ENCODE results near the gene ADAM15. TPM values are rescaled to one million over a fixed set of nuclear protein-coding genes. Genes with fewer than 3 reads are reported as not detected.

ADAM15 gene
- total and polyA plus RNA-seq, 2 of the 8 experiments (the other 6 are each of a cell fraction or from before 2014, with no cell fraction given), result 32.9 to 37.6 TPM

DNA sequence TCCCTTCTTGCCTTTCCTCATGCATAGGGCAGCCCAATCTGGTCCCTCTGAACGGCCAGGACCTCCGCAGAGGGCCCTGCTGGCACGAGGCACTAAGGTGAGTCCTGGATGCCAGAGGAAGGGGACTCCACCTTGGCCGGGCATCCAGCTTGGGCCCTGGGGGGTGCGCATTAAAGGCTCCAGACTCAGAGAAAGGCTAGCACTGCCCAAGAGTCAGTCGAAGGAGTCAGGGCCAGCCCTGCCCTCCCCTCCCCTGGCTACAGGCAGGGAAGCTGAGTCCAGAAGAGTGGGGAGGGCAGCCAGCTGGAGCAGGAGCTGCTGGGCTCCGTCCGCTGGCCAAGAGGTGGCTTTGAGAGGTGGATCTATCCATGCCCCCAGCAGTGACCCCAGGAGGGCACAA is 9.6 kb downstream of the ADAM15 start:
- H3K27me3 ChIP-seq (replicated peaks in 1 of 4; ENCODE audit: control insufficient read depth in 3 of 4, extremely low read depth in 1 of 4, insufficient read depth in 3 of 4, low read length in 3 of 4), result peaks cover 0 to 4% (median 1%) of the 10 kb centered on the region in 4 experiments; a peak in 2 of 7 replicates
- H2BK12ac ChIP-seq (ENCODE audit: low read depth, low read length), result no peak overlapping the region
- FAIRE-seq (no peak), DNase-seq (ENCODE audit: low read depth in 1 of 2, low spot score in 2 of 2) (no peak)
- 0 out of 2 replicates have a peak overlapping the region, but pooled peaks have one; percentile 28 for H2BK5ac ChIP-seq (ENCODE audit: low read depth, low read length)
- H3K23ac ChIP-seq (ENCODE audit: insufficient read length), result no peak overlapping the region
- H2BK20ac ChIP-seq (ENCODE audit: low read length), result no peak overlapping the region
- H3K4me1 ChIP-seq (replicated peaks in 1 of 4; ENCODE audit: control insufficient read depth in 3 of 4, insufficient read depth in 4 of 4, low read length in 3 of 4), result peaks cover 0 to 17% (median 6%) of the 10 kb centered on the region in 4 experiments; a peak in 5 of 7 replicates
- no peak overlapping the region for H3K18ac ChIP-seq (ENCODE audit: extremely low read depth, low read length)
- peaks cover 0 to 7% of the 10 kb centered on the region in 2 experiments for H4K20me1 ChIP-seq (replicated peaks in 1 of 2; ENCODE audit: control insufficient read depth in 1 of 2, insufficient read depth in 2 of 2, low read length in 2 of 2)
- H3K9me3 ChIP-seq (ENCODE audit: insufficient read depth in 2 of 2, low read depth in 1 of 2, low read length in 1 of 2), result no peaks in the 10 kb centered on the region
- H4K8ac ChIP-seq (ENCODE audit: extremely low read depth, insufficient read depth, low read length), result no peak overlapping the region
- no peak overlapping the region for H2BK120ac ChIP-seq (replicated peaks; ENCODE audit: low read depth, low read length)
- no peak overlapping the region for H3K27ac ChIP-seq (ENCODE audit: low read depth, low read length)
- 88% methylated on average over 8 of the region's 8 CpGs; no CpG with 5 or more reads in 1 of the 2 experiments for WGBS, 2 experiments (ENCODE audit: extremely low coverage in 1 of 2, insufficient coverage in 1 of 2, insufficient read length in 1 of 2, insufficient replicate concordance in 2 of 2, low coverage in 1 of 2, low lambda C conversion rate in 2 of 2, missing lambda C conversion rate in 1 of 2)
- H3K79me1 ChIP-seq (ENCODE audit: low read depth, low read length), result no peaks in the 10 kb centered on the region
- TF ChIP-seq ZNF274 (IDR thresholded peaks at IDR 0.05; ENCODE audit: borderline replicate concordance, extremely low read depth, low read length) (no peak), CBX8 (IDR thresholded peaks at IDR 0.05; ENCODE audit: borderline replicate concordance, low read depth, low read length) (no peak), EGR1 (IDR thresholded peaks at IDR 0.05; ENCODE audit: borderline replicate concordance, low read depth, low read length) (no peak)
- TF ChIP-seq, protein P1, sequence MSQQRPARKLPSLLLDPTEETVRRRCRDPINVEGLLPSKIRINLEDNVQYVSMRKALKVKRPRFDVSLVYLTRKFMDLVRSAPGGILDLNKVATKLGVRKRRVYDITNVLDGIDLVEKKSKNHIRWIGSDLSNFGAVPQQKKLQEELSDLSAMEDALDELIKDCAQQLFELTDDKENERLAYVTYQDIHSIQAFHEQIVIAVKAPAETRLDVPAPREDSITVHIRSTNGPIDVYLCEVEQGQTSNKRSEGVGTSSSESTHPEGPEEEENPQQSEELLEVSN (IDR thresholded peaks at IDR 0.05), result no peak
- no peak overlapping the region for H3K4me3 ChIP-seq (ENCODE audit: extremely low read depth in 1 of 4, insufficient read depth in 2 of 4, low read depth in 3 of 4, low read length in 4 of 4)
- H3K4ac ChIP-seq (replicated peaks; ENCODE audit: insufficient read length, low read depth, low read length), result no peak overlapping the region
- H2BK15ac ChIP-seq (ENCODE audit: low read length), result no peak overlapping the region
- H3K56ac ChIP-seq (replicated peaks; ENCODE audit: insufficient read length, low read depth, low read length), result no peak overlapping the region
- no peak overlapping the region for H2AFZ ChIP-seq (ENCODE audit: low read length)
- ChIA-PET POLR2A (ENCODE audit: partially characterized antibody) (interaction anchor here (0.8 to 4.6 kb wide), 10 partner anchors 8 to 124 kb away, joined by 3 to 21 read pairs (median 4); partner anchors contain the start of genes ADAM15, FLAD1, LENEP and PMVK), CTCF (ENCODE audit: partially characterized antibody) (interaction anchor here (0.6 to 33.9 kb wide), 28 partner anchors 4 to 195 kb away, joined by 3 to 907 read pairs (median 7); partner anchors contain the start of genes ADAM15, DCST1, DCST2 and EFNA3)
- no peak overlapping the region for H4K91ac ChIP-seq (replicated peaks; ENCODE audit: insufficient read length, low read length)
- peaks cover 0 to 10% of the 10 kb centered on the region in 2 experiments; a peak in 2 of 4 replicates for H3K79me2 ChIP-seq (ENCODE audit: control insufficient read depth in 1 of 2, insufficient read depth in 2 of 2, low read length in 2 of 2)
- no peak overlapping the region for H4K5ac ChIP-seq (ENCODE audit: insufficient read length, low read depth, low read length)
- H2AK5ac ChIP-seq (ENCODE audit: low read depth, low read length), result no peak overlapping the region
- H3K9ac ChIP-seq (replicated peaks in 1 of 4; ENCODE audit: extremely low read depth in 1 of 4, low read depth in 3 of 4, low read length in 3 of 4), result no peak overlapping the region
- H3K36me3 ChIP-seq (ENCODE audit: control insufficient read depth in 2 of 4, insufficient read depth in 4 of 4, low read length in 3 of 4), result peaks cover 0 to 3% (median 0%) of the 10 kb centered on the region in 4 experiments; a peak in 2 of 8 replicates
- peaks cover 15% of the 10 kb centered on the region for H3K23me2 ChIP-seq (ENCODE audit: low read depth, low read length)
- no peak overlapping the region for H3K4me2 ChIP-seq (ENCODE audit: insufficient read depth in 1 of 2, low read depth in 2 of 2, low read length in 2 of 2)
- H3K14ac ChIP-seq (ENCODE audit: insufficient read length), result no peak overlapping the region

Measured in H1 (cell line).